Liver (tissue), 9 donors: ENCODE measurements around the gene C12orf50. TPM values are rescaled to one million over a fixed set of nuclear protein-coding genes. Genes with fewer than 3 reads are reported as not detected.

Experiments used
- DNase-seq: peaks from one replicate; pipeline ENCODE4 v3.0.0-alpha.2; 2017; ENCODE audit warnings: low spot score
- H3K27ac ChIP-seq, 2 donors: one replicate each; pipeline ENCODE4 v1.7.0; 2013; ENCODE audit warnings: inconsistent platforms in 2 of 2, low read length in 2 of 2, control low read depth in 1 of 2, low read depth in 1 of 2, mild to moderate bottlenecking in 1 of 2
- H3K27me3 ChIP-seq, 4 donors: one replicate each; pipeline versions ENCODE4 v1.6.1 to v1.7.0; 2013; ENCODE audit warnings: low read length in 3 of 4, inconsistent platforms in 1 of 4, mild to moderate bottlenecking in 1 of 4, moderate library complexity in 1 of 4; ENCODE audit not compliant: control insufficient read depth in 4 of 4, insufficient read depth in 4 of 4
- H3K36me3 ChIP-seq, 4 donors: one replicate each; pipeline versions ENCODE4 v1.6.1 to v1.7.0; 2013; ENCODE audit warnings: low read length in 3 of 4, mild to moderate bottlenecking in 3 of 4, low read depth in 1 of 4, moderate library complexity in 1 of 4; ENCODE audit not compliant: control insufficient read depth in 4 of 4, insufficient read depth in 3 of 4
- H3K4me1 ChIP-seq, 4 donors: one replicate each; pipeline versions ENCODE4 v1.6.1 to v1.7.0; 2013; ENCODE audit warnings: low read length in 3 of 4, mild to moderate bottlenecking in 3 of 4, moderate library complexity in 1 of 4; ENCODE audit not compliant: control insufficient read depth in 4 of 4, insufficient read depth in 4 of 4
- H3K4me3 ChIP-seq, 3 donors: one replicate each; pipeline versions ENCODE4 v1.6.1 to v1.7.0; 2013; ENCODE audit warnings: low read length in 3 of 3, control low read depth in 1 of 3, low read depth in 1 of 3, mild to moderate bottlenecking in 1 of 3
- H3K9ac ChIP-seq, 2 donors: one replicate each; pipeline ENCODE4 v1.7.0; 2013; ENCODE audit warnings: low read length in 2 of 2, mild to moderate bottlenecking in 2 of 2, moderate library complexity in 2 of 2, control low read depth in 1 of 2, low read depth in 1 of 2
- H3K9me3 ChIP-seq, 4 donors: one replicate each; pipeline versions ENCODE4 v1.6.1 to v1.7.0; 2013; ENCODE audit warnings: low read length in 3 of 4; ENCODE audit not compliant: control insufficient read depth in 4 of 4
- CTCF ChIP-seq: fragments of 150-350 bp; IDR thresholded peaks from 2 replicates; pipeline ENCODE4 v1.5.1; 2017; ENCODE audit warnings: improper control_type of control experiment, low read depth, low read length; ENCODE audit not compliant: missing input control
- EGR1 ChIP-seq, 2 donors: IDR thresholded peaks; 2 replicates each; pipeline ENCODE4 v1.6.1; 2016 to 2018; ENCODE audit warnings: antibody characterized with exemption in 2 of 2, low read depth in 2 of 2
- FOXA1 ChIP-seq: IDR thresholded peaks from 2 replicates; pipeline ENCODE4 v1.6.1; 2016; ENCODE audit warnings: antibody characterized with exemption
- FOXA2 ChIP-seq: IDR thresholded peaks from 2 replicates; pipeline ENCODE4 v1.6.1; 2016; ENCODE audit warnings: antibody characterized with exemption
- GABPA ChIP-seq, 2 donors: IDR thresholded peaks in 1 of 2; conservative IDR thresholded peaks in 1 of 2; 2 replicates each; pipeline ENCODE4 v1.6.1; 2016; ENCODE audit warnings: antibody characterized with exemption in 2 of 2, mild to moderate bottlenecking in 1 of 2, moderate library complexity in 1 of 2
- HNF4A ChIP-seq, 2 donors: conservative IDR thresholded peaks; 2 replicates each; pipeline ENCODE4 v1.6.1; 2016; ENCODE audit warnings: antibody characterized with exemption in 2 of 2, mild to moderate bottlenecking in 2 of 2
- HNF4G ChIP-seq: IDR thresholded peaks from 2 replicates; pipeline ENCODE4 v1.6.1; 2016; ENCODE audit warnings: antibody characterized with exemption
- JUND ChIP-seq, 2 donors: IDR thresholded peaks; 2 replicates each; pipeline ENCODE4 v1.6.1; 2016; ENCODE audit warnings: antibody characterized with exemption in 2 of 2
- NR2F2 ChIP-seq: IDR thresholded peaks from 2 replicates; pipeline ENCODE4 v1.6.1; 2016; ENCODE audit warnings: antibody characterized with exemption
- RAD21 ChIP-seq, 2 donors: IDR thresholded peaks; 2 replicates each; pipeline ENCODE4 v1.6.1; 2016; ENCODE audit warnings: antibody characterized with exemption in 2 of 2, mild to moderate bottlenecking in 2 of 2
- RXRA ChIP-seq, 2 donors: IDR thresholded peaks; 2 replicates each; pipeline ENCODE4 v1.6.1; 2017 to 2018; ENCODE audit warnings: antibody characterized with exemption in 2 of 2, mild to moderate bottlenecking in 1 of 2
- SP1 ChIP-seq: IDR thresholded peaks from 2 replicates; pipeline ENCODE4 v1.6.1; 2018; ENCODE audit warnings: antibody characterized with exemption, mild to moderate bottlenecking
- TAF1 ChIP-seq: conservative IDR thresholded peaks from 2 replicates; pipeline ENCODE4 v1.6.1; 2016; ENCODE audit warnings: antibody characterized with exemption, mild to moderate bottlenecking
- YY1 ChIP-seq: IDR thresholded peaks from 2 replicates; pipeline ENCODE4 v1.6.1; 2016; ENCODE audit warnings: antibody characterized with exemption, mild to moderate bottlenecking
- WGBS: extraction: QIAGEN DNeasy Blood & Tissue Kit; methylation state at CpG from one replicate; pipeline ENCODE4 v1.1.7; 2013; 5-methylcytosine and 5-hydroxymethylcytosine counted together
- polyA plus RNA-seq, 2 donors: library from polyadenylated mRNA; stranded (reverse) in 1 of 2; unstranded in 1 of 2; fragments of 200-250 nt in 1 of 2; fragments of >200 nt in 1 of 2; fragmentation: Nextera tagmentation in 1 of 2; extraction: Ambion mirVana in 1 of 2; gene quantifications; one replicate each; pipeline versions ENCODE4 v1.2.1 to v1.2.3, GENCODE V29; 2013 to 2015
- total RNA-seq, 2 donors: library from RNA; depleted of rRNA; stranded (reverse); fragments of >200 nt; gene quantifications; one replicate each; pipeline ENCODE4 v1.2.3, GENCODE V29; 2014
- TF ChIP-seq, protein P1 (sequence below): IDR thresholded peaks from 2 replicates; pipeline ENCODE4 v1.6.1; 2016; ENCODE audit warnings: antibody characterized with exemption, mild to moderate bottlenecking
- TF ChIP-seq, protein P2 (sequence below): IDR thresholded peaks from 2 replicates; pipeline ENCODE4 v1.6.1; 2016; ENCODE audit warnings: antibody characterized with exemption
- TF ChIP-seq, protein P3 (sequence below): IDR thresholded peaks from 2 replicates; pipeline ENCODE4 v1.6.1; 2016; ENCODE audit warnings: antibody characterized with exemption
- TF ChIP-seq, protein P4 (sequence below): IDR thresholded peaks from 2 replicates; pipeline ENCODE4 v1.6.1; 2016; ENCODE audit warnings: antibody characterized with exemption
- donor health status: healthy.
- donor health status: healthy.
- donor health status: healthy.
- donor health status: healthy.
- donor health status: healthy.

Gene C12orf50
- under 1 TPM in 1 of 2 donors, not detected in 1; 0.08 TPM for total RNA-seq
- polyA plus RNA-seq: not detected

GRCh38 chr12:88029093-88029665 is at the start of gene C12orf50:
Gene C12orf50 (minus strand): TSS chr12:88029401. CDS start chr12:88026962, 2,439 bp downstream.
- TF ChIP-seq NR2F2 (no peak), EGR1 (IDR thresholded peaks at IDR 0.05; ENCODE audit: low read depth in 2 of 2) (no peak), HNF4A (conservative IDR thresholded peaks at IDR 0.05) (no peak), SP1 (no peak), RAD21 (IDR thresholded peaks at IDR 0.05) (no peak), TAF1 (no peak), CTCF (no peak), FOXA2 (no peak), FOXA1 (no peak), HNF4G (no peak), JUND (IDR thresholded peaks at IDR 0.05) (no peak), YY1 (no peak), GABPA (IDR thresholded peaks at IDR 0.05 in 1 of 2, conservative IDR thresholded peaks at IDR 0.05 in 1 of 2) (no peak), RXRA (IDR thresholded peaks at IDR 0.05) (no peak)
- TF ChIP-seq, protein P1, sequence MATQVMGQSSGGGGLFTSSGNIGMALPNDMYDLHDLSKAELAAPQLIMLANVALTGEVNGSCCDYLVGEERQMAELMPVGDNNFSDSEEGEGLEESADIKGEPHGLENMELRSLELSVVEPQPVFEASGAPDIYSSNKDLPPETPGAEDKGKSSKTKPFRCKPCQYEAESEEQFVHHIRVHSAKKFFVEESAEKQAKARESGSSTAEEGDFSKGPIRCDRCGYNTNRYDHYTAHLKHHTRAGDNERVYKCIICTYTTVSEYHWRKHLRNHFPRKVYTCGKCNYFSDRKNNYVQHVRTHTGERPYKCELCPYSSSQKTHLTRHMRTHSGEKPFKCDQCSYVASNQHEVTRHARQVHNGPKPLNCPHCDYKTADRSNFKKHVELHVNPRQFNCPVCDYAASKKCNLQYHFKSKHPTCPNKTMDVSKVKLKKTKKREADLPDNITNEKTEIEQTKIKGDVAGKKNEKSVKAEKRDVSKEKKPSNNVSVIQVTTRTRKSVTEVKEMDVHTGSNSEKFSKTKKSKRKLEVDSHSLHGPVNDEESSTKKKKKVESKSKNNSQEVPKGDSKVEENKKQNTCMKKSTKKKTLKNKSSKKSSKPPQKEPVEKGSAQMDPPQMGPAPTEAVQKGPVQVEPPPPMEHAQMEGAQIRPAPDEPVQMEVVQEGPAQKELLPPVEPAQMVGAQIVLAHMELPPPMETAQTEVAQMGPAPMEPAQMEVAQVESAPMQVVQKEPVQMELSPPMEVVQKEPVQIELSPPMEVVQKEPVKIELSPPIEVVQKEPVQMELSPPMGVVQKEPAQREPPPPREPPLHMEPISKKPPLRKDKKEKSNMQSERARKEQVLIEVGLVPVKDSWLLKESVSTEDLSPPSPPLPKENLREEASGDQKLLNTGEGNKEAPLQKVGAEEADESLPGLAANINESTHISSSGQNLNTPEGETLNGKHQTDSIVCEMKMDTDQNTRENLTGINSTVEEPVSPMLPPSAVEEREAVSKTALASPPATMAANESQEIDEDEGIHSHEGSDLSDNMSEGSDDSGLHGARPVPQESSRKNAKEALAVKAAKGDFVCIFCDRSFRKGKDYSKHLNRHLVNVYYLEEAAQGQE: no peak
- TF ChIP-seq, protein P2, sequence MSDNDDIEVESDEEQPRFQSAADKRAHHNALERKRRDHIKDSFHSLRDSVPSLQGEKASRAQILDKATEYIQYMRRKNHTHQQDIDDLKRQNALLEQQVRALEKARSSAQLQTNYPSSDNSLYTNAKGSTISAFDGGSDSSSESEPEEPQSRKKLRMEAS: no peak
- TF ChIP-seq, protein P3, sequence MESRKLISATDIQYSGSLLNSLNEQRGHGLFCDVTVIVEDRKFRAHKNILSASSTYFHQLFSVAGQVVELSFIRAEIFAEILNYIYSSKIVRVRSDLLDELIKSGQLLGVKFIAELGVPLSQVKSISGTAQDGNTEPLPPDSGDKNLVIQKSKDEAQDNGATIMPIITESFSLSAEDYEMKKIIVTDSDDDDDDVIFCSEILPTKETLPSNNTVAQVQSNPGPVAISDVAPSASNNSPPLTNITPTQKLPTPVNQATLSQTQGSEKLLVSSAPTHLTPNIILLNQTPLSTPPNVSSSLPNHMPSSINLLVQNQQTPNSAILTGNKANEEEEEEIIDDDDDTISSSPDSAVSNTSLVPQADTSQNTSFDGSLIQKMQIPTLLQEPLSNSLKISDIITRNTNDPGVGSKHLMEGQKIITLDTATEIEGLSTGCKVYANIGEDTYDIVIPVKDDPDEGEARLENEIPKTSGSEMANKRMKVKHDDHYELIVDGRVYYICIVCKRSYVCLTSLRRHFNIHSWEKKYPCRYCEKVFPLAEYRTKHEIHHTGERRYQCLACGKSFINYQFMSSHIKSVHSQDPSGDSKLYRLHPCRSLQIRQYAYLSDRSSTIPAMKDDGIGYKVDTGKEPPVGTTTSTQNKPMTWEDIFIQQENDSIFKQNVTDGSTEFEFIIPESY: no peak
- TF ChIP-seq, protein P4, sequence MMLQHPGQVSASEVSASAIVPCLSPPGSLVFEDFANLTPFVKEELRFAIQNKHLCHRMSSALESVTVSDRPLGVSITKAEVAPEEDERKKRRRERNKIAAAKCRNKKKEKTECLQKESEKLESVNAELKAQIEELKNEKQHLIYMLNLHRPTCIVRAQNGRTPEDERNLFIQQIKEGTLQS: no peak
- WGBS: 44% methylated on average over 3 of the region's 3 CpGs
- no peak within 1 kb of the TSS for H3K27ac ChIP-seq

More at GRCh38 chr12:88029093-88029665, at the start of gene C12orf50:
- Histone ChIP-seq H3K9me3 (no peaks in the 10 kb centered on the region), H3K27me3 (no peaks in the 10 kb centered on the region), H3K4me3 (no peak within 1 kb of the TSS), H3K4me1 (no peaks in the 10 kb centered on the region), H3K9ac (no peak within 1 kb of the TSS), H3K36me3 (no peaks in the 10 kb centered on the region)
- no peak for DNase-seq
